Endothelial cell of umbilical vein (primary cell): ENCODE measurements around the gene ATP1B3. TPM values are rescaled to one million over a fixed set of nuclear protein-coding genes. Genes with fewer than 3 reads are reported as not detected.

Experiments used
- BruUV-seq: library from RNA; stranded (reverse); fragments of 400-500 nt; replicated peaks from 2 replicates; lab custom pipeline; 2021; lab: Mats Ljungman, UMichigan
- CTCF ChIA-PET: fragments of 300-600, 350-600 bp; sonication (Branson Sonifier 250); formaldehyde crosslinking; loops from one replicate; lab custom pipeline; 2021; ENCODE audit warnings: antibody characterized with exemption, inconsistent platforms; lab: Charles Lee
- POLR2A ChIA-PET: fragments of 300-600, 350-600 bp; sonication (Branson Sonifier 250); formaldehyde crosslinking; loops from one replicate; lab custom pipeline; 2021; ENCODE audit warnings: antibody characterized with exemption, inconsistent platforms; lab: Charles Lee
- DNase-seq: peaks from one replicate; pipeline ENCODE4 v3.0.0-alpha.2; 2011; ENCODE audit warnings: low read depth, low spot score
- FAIRE-seq: peaks from 2 replicates; lab custom pipeline; 2011; peaks lifted over from hg19 to GRCh38; lab: Jason Lieb, UNC
- H2AFZ ChIP-seq: 2 replicates; pipeline ENCODE4 v1.6.0; 2012; ENCODE audit warnings: low read depth, low read length, control low read depth, inconsistent platforms
- H3K27ac ChIP-seq: 2 replicates; pipeline ENCODE4 v1.5.1; 2011; ENCODE audit warnings: low read depth, mild to moderate bottlenecking, control low read depth, low read length, moderate library complexity; ENCODE audit not compliant: insufficient read depth
- H3K27me3 ChIP-seq, 2 experiments: 2 replicates each; pipeline versions ENCODE4 v1.6.0 to v1.6.1; 2011; ENCODE audit warnings: low read length in 2 of 2, mixed read lengths in 1 of 2; ENCODE audit not compliant: control insufficient read depth in 2 of 2, insufficient read depth in 2 of 2
- H3K36me3 ChIP-seq, 2 experiments: 2 replicates in 1 of 2; 3 replicates in 1 of 2; pipeline ENCODE4 v1.5.1; 2011; ENCODE audit warnings: low read length in 2 of 2, mild to moderate bottlenecking in 1 of 2, moderate library complexity in 1 of 2; ENCODE audit not compliant: control insufficient read depth in 2 of 2, insufficient read depth in 2 of 2; ENCODE audit errors: extremely low read depth in 1 of 2
- H3K4me1 ChIP-seq: 3 replicates; pipeline ENCODE4 v1.5.1; 2011; ENCODE audit warnings: mild to moderate bottlenecking, low read length; ENCODE audit not compliant: control insufficient read depth, insufficient read depth; ENCODE audit errors: extremely low read depth
- H3K4me2 ChIP-seq: 2 replicates; pipeline ENCODE4 v1.6.1; 2011; ENCODE audit warnings: low read length, control low read depth, mixed read lengths; ENCODE audit not compliant: insufficient read depth
- H3K4me3 ChIP-seq, 3 experiments: fragments of 200-600 bp in 1 of 3; sonication (generic), shearing (Covaris generic) in 1 of 3; replicated peaks in 1 of 3; 2 replicates each; pipeline ENCODE4 v1.5.1; 2011 to 2016; ENCODE audit warnings: control low read depth in 3 of 3, low read length in 3 of 3, mild to moderate bottlenecking in 2 of 3, inconsistent platforms in 1 of 3, low read depth in 1 of 3, moderate library complexity in 1 of 3; ENCODE audit not compliant: insufficient read depth in 1 of 3
- H3K79me2 ChIP-seq: 2 replicates; pipeline ENCODE4 v1.6.0; 2012; ENCODE audit warnings: low read length, inconsistent platforms; ENCODE audit not compliant: control insufficient read depth, insufficient read depth
- H3K9ac ChIP-seq: replicated peaks from 2 replicates; pipeline ENCODE3; 2011; ENCODE audit warnings: low read length, control low read depth; ENCODE audit not compliant: insufficient read depth; ENCODE audit errors: extremely low read depth
- H3K9me1 ChIP-seq: replicated peaks from 3 replicates; pipeline ENCODE4 v1.6.0; 2011; ENCODE audit warnings: mild to moderate bottlenecking, low read length; ENCODE audit not compliant: control insufficient read depth, insufficient read depth; ENCODE audit errors: extremely low read depth
- H3K9me3 ChIP-seq: replicated peaks from 2 replicates; pipeline ENCODE4 v1.5.1; 2012; ENCODE audit warnings: low read length, inconsistent platforms; ENCODE audit not compliant: control insufficient read depth, insufficient read depth
- H4K20me1 ChIP-seq: replicated peaks from 2 replicates; pipeline ENCODE3; 2011; ENCODE audit warnings: mild to moderate bottlenecking, low read length; ENCODE audit not compliant: control insufficient read depth, insufficient read depth; ENCODE audit errors: extremely low read depth
- CTCF ChIP-seq, 2 donors: IDR thresholded peaks; 1 replicate in 1 of 2; 2 replicates in 1 of 2; pipeline ENCODE4 v1.5.1; 2011; ENCODE audit warnings: low read length in 2 of 2, mild to moderate bottlenecking in 2 of 2, moderate library complexity in 2 of 2, control low read depth in 1 of 2, inconsistent platforms in 1 of 2, low read depth in 1 of 2; ENCODE audit not compliant: insufficient read depth in 1 of 2; ENCODE audit errors: extremely low read depth in 1 of 2
- EZH2 ChIP-seq: IDR thresholded peaks from 2 replicates; pipeline ENCODE4 v1.6.1; 2012; ENCODE audit warnings: borderline replicate concordance, low read depth, mild to moderate bottlenecking, moderate library complexity, low read length, inconsistent platforms; ENCODE audit not compliant: severe bottlenecking
- FOS ChIP-seq: IDR thresholded peaks from 2 replicates; pipeline ENCODE4 v1.6.1; 2011; ENCODE audit warnings: mild to moderate bottlenecking, low read length, moderate library complexity, borderline replicate concordance; ENCODE audit not compliant: insufficient read depth
- GATA2 ChIP-seq: IDR thresholded peaks from 2 replicates; pipeline ENCODE4 v1.7.0; 2011; ENCODE audit warnings: low read depth, mild to moderate bottlenecking, moderate library complexity, mixed read lengths, low read length; ENCODE audit not compliant: insufficient read length, insufficient read depth
- JUN ChIP-seq: IDR thresholded peaks from 2 replicates; pipeline ENCODE4 v1.6.1; 2011; ENCODE audit warnings: borderline replicate concordance, low read depth; ENCODE audit not compliant: insufficient read length, insufficient read depth
- MAX ChIP-seq: IDR thresholded peaks from 2 replicates; pipeline ENCODE4 v1.6.1; 2011; ENCODE audit not compliant: insufficient read depth, insufficient read length
- MYC ChIP-seq: IDR thresholded peaks from one replicate; pipeline ENCODE4 v1.6.1; 2011; ENCODE audit warnings: mild to moderate bottlenecking, low read depth, low read length
- POLR2A ChIP-seq: IDR thresholded peaks from 2 replicates; pipeline ENCODE4 v1.6.1; 2012; ENCODE audit warnings: low read depth, mild to moderate bottlenecking, control low read depth, low read length
- POLR2AphosphoS5 ChIP-seq: IDR thresholded peaks from 2 replicates; pipeline ENCODE4 v1.6.1; 2012; ENCODE audit warnings: low read depth, mild to moderate bottlenecking, control low read depth, low read length, moderate library complexity; ENCODE audit not compliant: insufficient read depth
- dilution Hi-C: fragments of 300-500 bp; cut with MboI; formaldehyde crosslinking; loops from one replicate; pipeline ENCODE4 v1.15.0; 2019; ENCODE audit warnings: low sequenced_read_pairs; ENCODE audit not compliant: extremely low pct_ligation_motif_present
- intact Hi-C: fragments of 100-400 bp; cut with micrococcal nuclease; formaldehyde crosslinking; loops from one replicate; pipeline ENCODE4 v1.10.0; 2022
- polyA plus RNA-seq, 4 experiments: library from polyadenylated mRNA; depleted of rRNA in 3 of 4; stranded (reverse) in 3 of 4; unstranded in 1 of 4; fragments of >200 nt; gene quantifications; 2 replicates each; pipeline versions ENCODE4 v1.2.1 to v1.2.3, GENCODE V29; 2011 to 2012; ENCODE audit warnings: missing spikeins in 1 of 4
- total RNA-seq: library from RNA; stranded (reverse); gene quantifications from 2 replicates; pipeline ENCODE4 v1.2.3, GENCODE V29; 2021

Gene ATP1B3
- total and polyA plus RNA-seq, 2 donors (not counting 3 experiments of a cell fraction or from before 2014, with no cell fraction given), result 227 to 279 TPM

GRCh38 chr3:141930801-141931200, 54.4 kb downstream of the ATP1B3 start:
- Histone ChIP-seq H3K4me2 (no peak overlapping the region), H2AFZ (no peak overlapping the region), H3K27ac (no peak overlapping the region), H3K36me3 (peaks cover 0 to 10% of the 10 kb centered on the region in 2 experiments), H3K4me3 (no peak overlapping the region), H4K20me1 (no peaks in the 10 kb centered on the region), H3K9ac (no peak overlapping the region), H3K79me2 (no peaks in the 10 kb centered on the region), H3K27me3 (peaks cover 4 to 14% of the 10 kb centered on the region in 2 experiments), H3K9me1 (no peaks in the 10 kb centered on the region), H3K9me3 (no peaks in the 10 kb centered on the region), H3K4me1 (no peaks in the 10 kb centered on the region)
- TF ChIP-seq FOS (no peak), POLR2A (no peak), MAX (no peak), EZH2 (no peak), JUN (no peak), POLR2AphosphoS5 (no peak), CTCF (IDR thresholded peaks at IDR 0.05; ENCODE audit: extremely low read depth in 1 of 2, insufficient read depth in 1 of 2, low read depth in 1 of 2, low read length in 2 of 2) (no peak), MYC (no peak), GATA2 (no peak)
- no TSS peak for BruUV-seq
- no peak for FAIRE-seq
- intact Hi-C loops, result no loop called here
- POLR2A ChIA-PET, result no interaction called here
- no peak for DNase-seq
- dilution Hi-C loops, result no loop called here
- CTCF ChIA-PET, result no interaction called here
